Stimulated activated CD8-positive, alpha-beta memory T cell treated with anti-CD3 and anti-CD28 coated beads, Interleukin-12 subunit alpha, Interleukin-12 subunit beta, amount 100 ng/mL, for 4 hours (primary cell): ENCODE measurements around the gene TBCD.

ENCODE experiments used
- DNase-seq: peaks from one replicate; pipeline ENCODE4 v3.0.0-alpha.2; 2020; ENCODE audit warnings: low read depth

Gene TBCD

GRCh38 chr17:82871776-82872561 is 120.1 kb downstream of the TBCD start:
- DNase-seq = no peak

- no peak for DNase-seq
Observed at GRCh38 chr17:82872591-82873520, 121.0 kb downstream of the TBCD start.

- DNase-seq = no peak
Observed at GRCh38 chr17:82873521-82873920, 121.7 kb downstream of the TBCD start.

- no peak for DNase-seq
Observed at GRCh38 chr17:82874011-82874835, 122.4 kb downstream of the TBCD start.

GRCh38 chr17:82875407-82875856 is 123.6 kb downstream of the TBCD start:
- DNase-seq = no peak

GRCh38 chr17:82876149-82876548 is 124.3 kb downstream of the TBCD start:
- no peak for DNase-seq

GRCh38 chr17:82876602-82877379 is 124.9 kb downstream of the TBCD start:
- DNase-seq = no peak

GRCh38 chr17:82878527-82878926 is 126.7 kb downstream of the TBCD start:
- no peak for DNase-seq

GRCh38 chr17:82879241-82879640 is 127.4 kb downstream of the TBCD start:
- DNase-seq = no peak

GRCh38 chr17:82880620-82881323 is 128.9 kb downstream of the TBCD start:
- DNase-seq = no peak

- DNase-seq = no peak
Observed at GRCh38 chr17:82881324-82881823, 129.5 kb downstream of the TBCD start.

- no peak for DNase-seq
Observed at GRCh38 chr17:82881900-82882714, 130.2 kb downstream of the TBCD start.

GRCh38 chr17:82882715-82883418 is 131.0 kb downstream of the TBCD start:
- peak; percentile 58 for DNase-seq

GRCh38 chr17:82883419-82884031 is 131.7 kb downstream of the TBCD start:
- DNase-seq = no peak

GRCh38 chr17:82884341-82884969 is 132.6 kb downstream of the TBCD start:
- no peak for DNase-seq

- no peak for DNase-seq
Observed at GRCh38 chr17:82884970-82885353, 133.1 kb downstream of the TBCD start.

GRCh38 chr17:82887255-82888164 is 135.6 kb downstream of the TBCD start:
- DNase-seq = no peak
